K562 (cell line): Measurements from ENCODE around the gene ODF2. TPM values are rescaled to one million over a fixed set of nuclear protein-coding genes. Genes with fewer than 3 reads are reported as not detected.

ENCODE experiments used
- ELF1 ChIP-seq: fragments of 200-800 bp; sonication (Bioruptor generic); IDR thresholded peaks from 2 replicates; pipeline ENCODE4 v1.6.1; 2016; ENCODE audit warnings: missing genetic modification characterization, missing compliant biosample characterization
- ETV1 ChIP-seq: fragments of 450-650 bp; conservative IDR thresholded peaks from 2 replicates; pipeline ENCODE4 v1.6.1; 2016; ENCODE audit warnings: missing genetic modification characterization, control low read depth, low read depth, missing compliant biosample characterization
- ZNF57 ChIP-seq: fragments of 450-650 bp; formaldehyde crosslinking; IDR thresholded peaks from 2 replicates; pipeline ENCODE4 v1.4.0; 2020; ENCODE audit warnings: mild to moderate bottlenecking, moderate library complexity
- ZNF644 ChIP-seq: fragments of 200-800 bp; sonication (Bioruptor generic); IDR thresholded peaks from 2 replicates; pipeline ENCODE4 v1.6.1; 2016; ENCODE audit warnings: low read depth, missing genetic modification characterization, missing compliant biosample characterization
- polyA plus RNA-seq, 8 experiments: library from polyadenylated mRNA; depleted of rRNA in 4 of 8; stranded (reverse) in 5 of 8; unstranded in 3 of 8; fragments of >200 nt; fragmentation: Nextera tagmentation in 2 of 8; fragmentation: Illumina TruSeq in 1 of 8; extraction: Ambion mirVana in 2 of 8; extraction: Trizol in 1 of 8; gene quantifications; 2 replicates each; pipeline versions ENCODE4 v1.2.1 to v1.2.3, GENCODE V29; 2011 to 2014; ENCODE audit warnings: inconsistent platforms in 1 of 8, missing spikeins in 1 of 8
- total RNA-seq, 7 experiments: library from RNA; depleted of rRNA in 6 of 7; stranded (reverse); fragments of >200 nt in 6 of 7; fragmentation: Illumina TruSeq in 2 of 7; extraction: Trizol in 2 of 7; gene quantifications; 2 replicates each; pipeline versions ENCODE4 v1.2.1 to v1.2.3, GENCODE V29; 2011 to 2021; ENCODE audit warnings: low replicate concordance in 1 of 7
- TF ChIP-seq, protein P1 (sequence below): fragments of 200-800 bp; sonication (Bioruptor generic); IDR thresholded peaks from 2 replicates; pipeline ENCODE4 v1.6.1; 2016; ENCODE audit warnings: missing genetic modification characterization, missing compliant biosample characterization
- TF ChIP-seq, protein P2 (sequence below), 2 experiments: fragments of 200-800 bp in 1 of 2; sonication (Bioruptor generic) in 1 of 2; sonication (generic) in 1 of 2; formaldehyde crosslinking in 1 of 2; IDR thresholded peaks in 1 of 2; conservative IDR thresholded peaks in 1 of 2; 2 replicates each; pipeline versions ENCODE4 v1.5.0 to v1.6.1; 2016 to 2020; ENCODE audit warnings: missing compliant biosample characterization in 1 of 2, missing genetic modification characterization in 1 of 2, missing genetic modification reagents in 1 of 2

The ODF2 gene
- total and polyA plus RNA-seq, 9 of the 15 experiments (the other 6 are each of a cell fraction or from before 2014, with no cell fraction given), result 16.5 to 83.2 (median 69.7) TPM

DNA sequence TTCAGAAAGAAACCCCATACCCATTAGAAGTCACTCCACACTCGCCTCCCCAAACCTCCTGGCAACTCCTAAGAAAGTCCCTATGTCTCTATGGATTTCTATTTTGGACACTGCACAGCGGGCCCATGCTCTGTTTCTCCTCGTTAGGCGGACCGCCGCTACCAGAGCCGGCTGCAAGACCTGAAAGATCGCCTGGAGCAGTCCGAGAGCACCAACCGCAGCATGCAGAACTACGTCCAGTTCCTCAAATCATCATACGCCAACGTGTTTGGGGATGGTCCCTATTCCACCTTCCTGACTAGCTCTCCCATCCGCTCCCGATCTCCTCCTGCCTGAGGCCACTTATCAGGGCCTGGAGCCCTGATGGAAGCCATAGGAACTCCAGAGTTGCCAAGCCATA, 44.1 kb downstream of the ODF2 start (continued):
- TF ChIP-seq, protein P1, sequence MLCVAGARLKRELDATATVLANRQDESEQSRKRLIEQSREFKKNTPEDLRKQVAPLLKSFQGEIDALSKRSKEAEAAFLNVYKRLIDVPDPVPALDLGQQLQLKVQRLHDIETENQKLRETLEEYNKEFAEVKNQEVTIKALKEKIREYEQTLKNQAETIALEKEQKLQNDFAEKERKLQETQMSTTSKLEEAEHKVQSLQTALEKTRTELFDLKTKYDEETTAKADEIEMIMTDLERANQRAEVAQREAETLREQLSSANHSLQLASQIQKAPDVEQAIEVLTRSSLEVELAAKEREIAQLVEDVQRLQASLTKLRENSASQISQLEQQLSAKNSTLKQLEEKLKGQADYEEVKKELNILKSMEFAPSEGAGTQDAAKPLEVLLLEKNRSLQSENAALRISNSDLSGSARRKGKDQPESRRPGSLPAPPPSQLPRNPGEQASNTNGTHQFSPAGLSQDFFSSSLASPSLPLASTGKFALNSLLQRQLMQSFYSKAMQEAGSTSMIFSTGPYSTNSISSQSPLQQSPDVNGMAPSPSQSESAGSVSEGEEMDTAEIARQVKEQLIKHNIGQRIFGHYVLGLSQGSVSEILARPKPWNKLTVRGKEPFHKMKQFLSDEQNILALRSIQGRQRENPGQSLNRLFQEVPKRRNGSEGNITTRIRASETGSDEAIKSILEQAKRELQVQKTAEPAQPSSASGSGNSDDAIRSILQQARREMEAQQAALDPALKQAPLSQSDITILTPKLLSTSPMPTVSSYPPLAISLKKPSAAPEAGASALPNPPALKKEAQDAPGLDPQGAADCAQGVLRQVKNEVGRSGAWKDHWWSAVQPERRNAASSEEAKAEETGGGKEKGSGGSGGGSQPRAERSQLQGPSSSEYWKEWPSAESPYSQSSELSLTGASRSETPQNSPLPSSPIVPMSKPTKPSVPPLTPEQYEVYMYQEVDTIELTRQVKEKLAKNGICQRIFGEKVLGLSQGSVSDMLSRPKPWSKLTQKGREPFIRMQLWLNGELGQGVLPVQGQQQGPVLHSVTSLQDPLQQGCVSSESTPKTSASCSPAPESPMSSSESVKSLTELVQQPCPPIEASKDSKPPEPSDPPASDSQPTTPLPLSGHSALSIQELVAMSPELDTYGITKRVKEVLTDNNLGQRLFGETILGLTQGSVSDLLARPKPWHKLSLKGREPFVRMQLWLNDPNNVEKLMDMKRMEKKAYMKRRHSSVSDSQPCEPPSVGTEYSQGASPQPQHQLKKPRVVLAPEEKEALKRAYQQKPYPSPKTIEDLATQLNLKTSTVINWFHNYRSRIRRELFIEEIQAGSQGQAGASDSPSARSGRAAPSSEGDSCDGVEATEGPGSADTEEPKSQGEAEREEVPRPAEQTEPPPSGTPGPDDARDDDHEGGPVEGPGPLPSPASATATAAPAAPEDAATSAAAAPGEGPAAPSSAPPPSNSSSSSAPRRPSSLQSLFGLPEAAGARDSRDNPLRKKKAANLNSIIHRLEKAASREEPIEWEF, result no peak
- TF ChIP-seq, protein P2, sequence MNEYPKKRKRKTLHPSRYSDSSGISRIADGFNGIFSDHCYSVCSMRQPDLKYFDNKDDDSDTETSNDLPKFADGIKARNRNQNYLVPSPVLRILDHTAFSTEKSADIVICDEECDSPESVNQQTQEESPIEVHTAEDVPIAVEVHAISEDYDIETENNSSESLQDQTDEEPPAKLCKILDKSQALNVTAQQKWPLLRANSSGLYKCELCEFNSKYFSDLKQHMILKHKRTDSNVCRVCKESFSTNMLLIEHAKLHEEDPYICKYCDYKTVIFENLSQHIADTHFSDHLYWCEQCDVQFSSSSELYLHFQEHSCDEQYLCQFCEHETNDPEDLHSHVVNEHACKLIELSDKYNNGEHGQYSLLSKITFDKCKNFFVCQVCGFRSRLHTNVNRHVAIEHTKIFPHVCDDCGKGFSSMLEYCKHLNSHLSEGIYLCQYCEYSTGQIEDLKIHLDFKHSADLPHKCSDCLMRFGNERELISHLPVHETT (CRISPR knock-in tag; conservative IDR thresholded peaks at IDR 0.05 in 1 of 2, IDR thresholded peaks at IDR 0.05 in 1 of 2), result no peak
- TF ChIP-seq ZNF57 (CRISPR knock-in tag), result no peak
- no peak for TF ChIP-seq ELF1 (tag)
- no peak for TF ChIP-seq ETV1
- TF ChIP-seq ZNF644 (tag), result no peak
